Stimulated activated memory B cell treated with anti-CD40 and anti-IgM and Interleukin-4, amounts not matched to agents 10 μg/mL and 1 μg/mL and 100 μg/mL, for 72 hours (primary cell): ENCODE data around the gene PFDN2.
"Not testable (repeated sequence)": the region's sequence is repeated elsewhere in the genome, so short reads cannot be mapped to it uniquely, and the experiment has no call there.

Experiments used
- ATAC-seq: fragments of 150-1000 bp; cut with Tn5 transposase; 2 replicates; pipeline ENCODE4 v1.10.0; 2021
- H3K27ac Mint-ChIP-seq: one replicate; pipeline ENCODE4 v1.8.0; 2022; ENCODE audit warnings: mild to moderate bottlenecking, mixed read lengths
- H3K27me3 Mint-ChIP-seq: one replicate; pipeline ENCODE4 v1.8.0; 2022; ENCODE audit warnings: mixed read lengths
- H3K36me3 Mint-ChIP-seq: one replicate; pipeline ENCODE4 v1.8.0; 2022; ENCODE audit warnings: mixed read lengths
- H3K4me1 Mint-ChIP-seq: one replicate; pipeline ENCODE4 v1.8.0; 2022; ENCODE audit warnings: mixed read lengths
- H3K4me3 Mint-ChIP-seq: one replicate; pipeline ENCODE4 v1.8.0; 2022; ENCODE audit warnings: mild to moderate bottlenecking, moderate library complexity, mixed read lengths
- H3K9me3 Mint-ChIP-seq: one replicate; pipeline ENCODE4 v1.8.0; 2022; ENCODE audit warnings: mixed read lengths

The PFDN2 gene

DNA sequence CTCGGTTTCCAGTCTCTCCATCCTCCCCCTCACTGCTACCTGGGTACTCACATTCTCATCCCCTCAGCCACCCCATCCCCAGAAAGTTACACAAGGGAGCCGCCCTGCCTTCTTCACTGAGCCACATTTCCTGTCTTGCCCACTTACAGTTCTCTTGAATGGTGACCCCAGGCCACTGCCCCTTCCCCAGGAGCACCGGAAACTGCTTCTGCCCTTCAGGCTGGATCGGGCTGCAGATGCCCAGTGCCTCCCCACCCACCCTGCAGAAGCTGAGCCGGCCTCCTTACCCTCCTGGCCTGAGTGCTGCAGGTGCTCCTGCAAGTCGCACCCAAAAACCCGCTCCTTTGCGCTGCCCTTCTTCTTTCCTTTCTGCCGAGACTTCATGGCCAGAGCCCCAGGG is 48.6 kb downstream of the PFDN2 start:
- H3K27me3 Mint-ChIP-seq, result no peaks in the 10 kb centered on the region
- H3K4me3 Mint-ChIP-seq, result peak overlapping the region; percentile 93
- H3K36me3 Mint-ChIP-seq, result peaks cover 38% of the 10 kb centered on the region
- no peak for ATAC-seq
- H3K27ac Mint-ChIP-seq, result peak overlapping the region; percentile 94
- H3K4me1 Mint-ChIP-seq, result peaks cover 53% of the 10 kb centered on the region
- no peaks in the 10 kb centered on the region for H3K9me3 Mint-ChIP-seq

DNA sequence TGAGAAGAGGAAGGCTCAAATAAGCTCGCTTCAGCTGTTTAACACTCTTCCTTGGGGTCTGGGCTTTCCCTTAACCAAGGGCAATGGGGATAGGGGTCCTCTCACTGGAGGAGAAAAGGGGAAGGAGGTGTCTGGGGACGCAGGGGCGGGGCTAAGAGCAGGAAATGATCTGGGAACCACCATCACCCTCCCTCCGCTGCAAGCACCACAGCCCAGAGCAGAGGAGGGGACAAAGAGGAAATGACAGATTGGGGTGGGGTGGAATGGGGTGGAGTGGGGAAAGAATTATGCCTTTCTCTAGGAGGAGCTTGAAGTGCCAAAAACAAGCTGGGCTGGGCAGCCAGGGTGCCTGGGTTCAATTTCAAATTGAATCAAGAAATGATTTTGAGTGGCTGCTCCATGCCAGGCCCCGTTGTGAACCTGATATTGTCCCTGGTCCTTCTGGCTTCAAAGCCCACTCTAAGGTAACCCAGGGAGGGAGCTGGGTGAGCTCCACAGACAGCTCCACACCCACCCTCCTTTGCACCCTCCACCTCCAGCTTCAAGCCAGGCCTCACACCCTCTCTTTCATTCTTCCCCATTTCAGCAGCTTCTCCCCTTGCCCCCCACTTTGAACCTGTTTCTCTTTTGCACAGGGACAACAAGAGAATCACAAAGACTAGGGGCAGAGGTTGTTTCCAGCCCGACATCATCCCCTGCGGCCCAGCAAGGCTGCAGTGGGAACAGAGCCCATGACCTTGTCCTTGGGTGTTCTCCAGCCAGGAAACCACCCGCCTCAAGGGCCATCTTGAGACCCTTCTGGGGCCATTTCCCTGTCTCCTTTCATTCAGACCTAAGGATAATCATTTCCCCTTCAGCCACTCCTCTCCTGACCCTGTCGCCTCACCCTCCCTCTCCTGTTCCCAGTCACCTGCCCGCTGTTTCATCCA is 49.3 kb downstream of the PFDN2 start:
- H3K4me3 Mint-ChIP-seq, result peak overlapping the region; percentile 93
- H3K27ac Mint-ChIP-seq, result peak overlapping the region; percentile 94
- peaks cover 60% of the 10 kb centered on the region for H3K4me1 Mint-ChIP-seq
- ATAC-seq, result peak; percentile 84
- H3K36me3 Mint-ChIP-seq, result peaks cover 43% of the 10 kb centered on the region
- no peaks in the 10 kb centered on the region for H3K9me3 Mint-ChIP-seq
- H3K27me3 Mint-ChIP-seq, result no peaks in the 10 kb centered on the region

DNA sequence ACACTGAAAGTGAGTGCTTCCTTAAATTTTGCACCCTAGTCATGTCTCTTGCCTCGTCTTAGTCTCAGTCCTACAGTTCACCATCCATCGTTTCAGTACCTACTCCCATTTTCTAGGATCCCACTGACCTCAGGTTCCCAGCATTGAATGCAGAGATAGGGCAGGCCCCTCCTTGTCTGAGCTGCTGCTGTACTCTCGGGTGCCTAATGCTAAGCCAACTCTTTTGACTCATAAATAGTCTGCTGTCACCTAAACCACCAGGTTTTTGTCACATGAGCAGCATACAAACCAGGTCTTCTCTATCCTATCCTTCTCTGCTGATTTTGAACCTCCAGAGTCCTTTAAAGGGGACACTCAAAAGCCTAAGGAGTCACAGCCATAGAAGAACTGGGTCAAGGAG is 51.1 kb downstream of the PFDN2 start:
- Mint-ChIP-seq H3K36me3 (peaks cover 50% of the 10 kb centered on the region), H3K27me3 (no peaks in the 10 kb centered on the region), H3K4me3 (peak overlapping the region; percentile 93), H3K9me3 (no peaks in the 10 kb centered on the region), H3K4me1 (peaks cover 72% of the 10 kb centered on the region), H3K27ac (peak overlapping the region; percentile 94)
- no peak for ATAC-seq

DNA sequence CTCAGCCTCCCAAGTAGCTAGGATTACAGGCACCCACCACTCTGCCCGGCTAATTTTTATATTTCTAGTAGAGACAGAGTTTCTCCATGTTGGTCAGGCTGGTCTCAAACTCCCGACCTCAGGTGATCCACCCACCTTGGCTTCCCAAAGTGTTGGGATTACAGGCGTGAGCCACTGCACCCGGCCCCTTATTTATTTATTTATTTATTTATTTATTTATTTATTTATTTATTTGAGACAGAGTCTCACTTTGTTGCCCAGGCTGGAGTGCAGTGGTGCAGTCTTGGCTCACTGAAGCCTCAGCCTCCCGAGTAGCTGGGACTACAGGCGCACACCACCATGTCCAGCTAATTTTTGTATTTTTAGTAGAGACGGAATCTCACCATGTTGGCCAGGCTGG is 52.2 kb downstream of the PFDN2 start:
- not testable (repeated sequence) for H3K27ac Mint-ChIP-seq
- peaks cover 70% of the 10 kb centered on the region for H3K4me1 Mint-ChIP-seq
- peaks cover 52% of the 10 kb centered on the region for H3K36me3 Mint-ChIP-seq

DNA sequence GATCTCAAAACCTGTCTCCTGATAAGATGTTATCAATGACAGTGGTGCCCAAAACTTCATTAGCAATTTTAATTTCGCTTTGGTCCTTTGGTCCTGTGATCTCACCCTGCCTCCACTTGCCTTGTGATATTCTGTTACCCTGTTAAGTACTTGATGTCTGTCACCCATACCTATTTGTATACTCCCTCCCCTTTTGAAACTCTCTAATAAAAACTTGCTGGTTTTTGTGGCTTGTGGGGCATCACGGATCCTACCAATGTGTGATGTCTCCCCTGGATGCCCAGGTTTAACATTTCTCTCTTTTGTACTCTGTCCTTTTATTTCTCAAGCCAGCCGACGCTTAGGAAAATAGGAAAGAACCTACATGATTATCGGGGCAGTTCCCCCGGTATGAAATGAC is 53.9 kb downstream of the PFDN2 start:
- Mint-ChIP-seq H3K36me3 (peaks cover 61% of the 10 kb centered on the region), H3K27ac (peak overlapping the region; percentile 78), H3K4me1 (peaks cover 88% of the 10 kb centered on the region)
- H3K4me3 Mint-ChIP-seq, H3K9me3 Mint-ChIP-seq, H3K27me3 Mint-ChIP-seq, ATAC-seq: not testable (repeated sequence)

More for the DNA sequence above, 52.2 kb downstream of the PFDN2 start:
- not testable (repeated sequence) for H3K27me3 Mint-ChIP-seq, ATAC-seq, H3K9me3 Mint-ChIP-seq, H3K4me3 Mint-ChIP-seq

DNA sequence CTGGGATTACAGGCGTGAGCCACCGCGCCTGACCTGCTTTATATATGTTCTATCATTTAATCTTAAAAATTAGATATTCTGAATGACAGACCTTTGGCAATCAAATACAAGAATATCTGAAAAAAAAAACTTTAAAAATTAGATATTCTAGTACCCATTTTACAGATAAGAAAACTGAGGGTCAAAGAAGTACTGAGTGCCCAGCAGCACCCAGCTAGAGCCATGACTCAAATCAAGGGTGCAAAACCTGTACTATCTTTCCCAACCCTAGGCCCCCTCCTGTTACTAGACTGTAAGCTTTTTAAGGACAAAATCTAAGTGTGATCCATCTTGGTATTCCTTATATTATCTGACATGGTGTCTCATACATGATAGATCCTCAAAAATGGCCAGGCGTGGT is 56.4 kb downstream of the PFDN2 start:
- Mint-ChIP-seq H3K27me3 (no peaks in the 10 kb centered on the region), H3K36me3 (peaks cover 52% of the 10 kb centered on the region), H3K4me3 (no peak overlapping the region), H3K27ac (no peak overlapping the region), H3K4me1 (peaks cover 67% of the 10 kb centered on the region), H3K9me3 (no peaks in the 10 kb centered on the region)
- no peak for ATAC-seq

DNA sequence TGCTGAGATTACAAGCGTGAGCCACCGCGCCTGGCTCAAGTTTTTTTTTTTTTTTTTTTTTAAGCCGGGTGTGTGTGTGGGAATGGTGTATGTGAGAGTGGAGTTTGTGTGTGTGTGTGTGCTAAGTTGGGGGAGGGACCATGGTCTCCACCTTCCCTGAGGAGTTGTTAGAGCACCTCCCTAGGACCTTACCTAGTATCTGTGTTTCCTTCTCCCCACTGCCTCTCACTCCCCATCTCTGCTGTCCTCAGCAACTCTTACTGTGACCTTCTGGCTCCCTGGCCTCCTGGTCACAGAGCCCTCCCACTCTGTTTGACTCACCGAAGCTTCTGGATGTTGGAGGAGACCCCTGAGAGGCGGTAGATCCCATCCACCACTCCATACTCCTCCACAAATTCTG is 58.5 kb downstream of the PFDN2 start:
- peaks cover 55% of the 10 kb centered on the region for H3K36me3 Mint-ChIP-seq
- ATAC-seq, result no peak
- peaks cover 53% of the 10 kb centered on the region for H3K4me1 Mint-ChIP-seq
- no peak overlapping the region for H3K4me3 Mint-ChIP-seq
- H3K9me3 Mint-ChIP-seq, result no peaks in the 10 kb centered on the region
- H3K27me3 Mint-ChIP-seq, result no peaks in the 10 kb centered on the region
- peak overlapping the region; percentile 49 for H3K27ac Mint-ChIP-seq

DNA sequence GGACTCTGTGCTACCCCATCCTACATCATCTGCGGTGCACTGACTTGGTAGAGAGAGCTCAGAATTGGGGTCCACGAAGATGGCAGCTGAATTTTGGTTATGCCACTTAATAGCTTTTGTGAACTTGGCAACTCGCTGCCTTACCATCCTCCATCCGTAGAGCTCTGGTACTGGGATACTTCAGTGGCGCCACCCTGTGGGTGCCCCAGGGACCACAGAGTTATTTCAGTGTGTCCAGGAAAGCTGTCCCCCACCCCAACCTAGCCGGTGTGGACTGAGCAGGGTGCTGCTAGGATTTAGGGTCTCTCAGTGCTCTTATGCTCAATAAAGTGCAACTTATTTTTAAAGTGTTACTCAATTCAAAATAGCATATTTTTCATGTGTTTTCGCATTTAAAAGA is 63.0 kb downstream of the PFDN2 start:
- Mint-ChIP-seq H3K27me3 (no peaks in the 10 kb centered on the region), H3K27ac (no peak overlapping the region), H3K36me3 (peaks cover 68% of the 10 kb centered on the region), H3K4me3 (no peak overlapping the region), H3K4me1 (peaks cover 21% of the 10 kb centered on the region), H3K9me3 (no peaks in the 10 kb centered on the region)
- ATAC-seq, result no peak

DNA sequence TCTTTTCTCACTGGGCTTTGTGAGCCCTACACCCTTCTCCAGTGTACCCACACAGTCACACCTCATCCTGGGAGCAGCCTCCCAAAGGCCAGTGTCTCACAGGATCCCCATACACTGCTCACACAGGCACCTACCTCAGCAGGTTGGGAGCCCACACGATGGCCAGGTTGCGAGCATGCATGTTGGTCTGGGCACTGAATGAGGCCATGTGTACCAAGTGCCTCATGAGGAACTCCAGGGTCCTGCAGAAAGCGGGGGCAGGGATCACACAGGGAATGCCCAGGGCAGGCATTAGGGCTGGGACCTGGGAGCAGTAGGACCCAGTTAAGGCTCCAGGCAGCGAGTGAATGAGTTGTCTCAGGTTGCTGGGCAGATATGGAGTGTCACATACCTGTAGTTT is 63.6 kb downstream of the PFDN2 start:
- no peak overlapping the region for H3K4me3 Mint-ChIP-seq
- H3K27me3 Mint-ChIP-seq, result no peaks in the 10 kb centered on the region
- peaks cover 20% of the 10 kb centered on the region for H3K4me1 Mint-ChIP-seq
- no peak for ATAC-seq
- no peak overlapping the region for H3K27ac Mint-ChIP-seq
- H3K36me3 Mint-ChIP-seq, result peaks cover 68% of the 10 kb centered on the region
- H3K9me3 Mint-ChIP-seq, result no peaks in the 10 kb centered on the region

DNA sequence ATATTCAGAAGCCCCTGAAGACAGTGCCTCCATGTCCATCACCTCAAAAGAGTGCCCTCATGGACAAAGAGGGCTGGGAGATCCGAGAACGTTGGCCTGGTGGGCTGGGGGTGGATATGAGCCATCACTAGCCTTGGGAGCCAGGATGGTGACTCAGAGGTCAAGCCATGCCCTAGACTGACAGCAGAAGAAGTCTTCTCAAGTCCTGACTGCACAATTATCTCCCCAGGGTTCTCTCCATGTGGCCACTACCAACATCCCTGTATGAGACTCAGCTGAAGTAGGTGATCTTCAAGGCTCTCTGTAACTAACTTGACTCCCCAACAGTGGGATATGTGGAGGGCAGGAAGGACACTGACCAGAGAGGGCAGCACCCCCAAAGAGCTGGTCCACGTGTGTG is 64.9 kb downstream of the PFDN2 start:
- Mint-ChIP-seq H3K9me3 (no peaks in the 10 kb centered on the region), H3K36me3 (peaks cover 77% of the 10 kb centered on the region), H3K27me3 (no peaks in the 10 kb centered on the region), H3K4me3 (no peak overlapping the region), H3K4me1 (peaks cover 29% of the 10 kb centered on the region), H3K27ac (peak overlapping the region; percentile 46)
- no peak for ATAC-seq

DNA sequence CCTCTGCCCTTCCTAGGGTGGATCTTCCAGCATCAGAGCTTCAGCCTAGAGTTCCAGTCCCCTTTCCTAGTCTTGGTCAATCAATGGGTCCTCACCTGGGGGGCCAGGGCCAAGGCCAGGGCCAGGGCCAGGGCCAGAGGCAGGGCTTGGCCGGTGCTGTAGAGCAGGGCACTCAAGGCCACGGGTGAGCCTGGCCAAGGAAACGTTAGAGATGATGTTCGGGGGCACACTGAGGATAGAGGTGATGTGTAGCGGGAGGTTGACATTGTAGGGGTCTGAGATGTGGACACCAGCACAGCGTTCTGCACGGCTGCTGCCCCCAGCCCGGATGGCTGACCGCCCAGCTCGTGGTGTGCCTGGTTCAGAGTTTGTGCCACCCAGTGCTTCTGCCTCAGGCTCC is 66.6 kb downstream of the PFDN2 start:
- H3K4me3 Mint-ChIP-seq, result no peak overlapping the region
- no peaks in the 10 kb centered on the region for H3K27me3 Mint-ChIP-seq
- peaks cover 43% of the 10 kb centered on the region for H3K4me1 Mint-ChIP-seq
- H3K27ac Mint-ChIP-seq, result peak overlapping the region; percentile 53
- H3K36me3 Mint-ChIP-seq, result peaks cover 67% of the 10 kb centered on the region
- H3K9me3 Mint-ChIP-seq, result no peaks in the 10 kb centered on the region
- no peak for ATAC-seq
